Measurements from ENCODE around the gene STPG1. TPM values are rescaled to one million over a fixed set of nuclear protein-coding genes. Genes with fewer than 3 reads are reported as not detected.

Gene STPG1
- total and polyA plus RNA-seq, 2 of the 13 experiments (the other 11 are each of a cell fraction or from before 2014, with no cell fraction given), result 3.4 to 4.3 TPM

DNA sequence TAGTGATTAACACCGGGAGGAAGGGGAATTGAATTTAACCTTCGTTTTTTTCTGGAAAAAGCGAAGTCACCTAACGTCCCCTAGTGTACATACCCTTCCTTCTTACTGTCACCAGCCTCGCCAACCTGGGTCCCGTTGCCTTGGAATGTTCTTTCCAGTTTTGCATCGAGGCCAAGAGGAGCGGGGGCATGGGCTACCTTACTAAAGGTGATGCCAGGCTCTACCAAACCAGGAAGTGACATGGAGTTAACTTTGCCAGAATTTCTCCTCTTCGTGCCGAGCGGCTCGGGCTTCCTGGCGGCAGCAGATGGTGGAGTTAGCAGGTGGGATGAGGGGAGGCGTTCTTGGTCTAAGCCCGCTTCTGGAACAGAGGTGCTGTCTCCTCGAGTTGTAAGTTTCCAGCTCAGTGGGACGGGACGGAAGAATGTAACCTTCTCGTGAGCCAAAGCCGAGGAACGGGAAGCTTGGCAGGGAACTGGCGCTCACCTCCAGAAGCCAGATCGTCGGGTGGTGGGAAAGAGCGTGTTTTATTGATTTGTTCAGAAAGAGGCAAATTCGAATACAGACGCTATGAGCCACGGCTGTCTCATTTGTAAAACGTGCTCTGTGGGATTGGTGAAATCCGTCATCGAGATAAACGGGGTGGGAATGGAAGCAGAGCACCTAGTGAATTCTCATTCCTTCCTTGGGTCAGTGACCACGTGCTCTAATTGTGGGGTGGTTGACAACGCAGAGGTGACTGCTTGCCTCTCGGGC, 2.5 kb upstream of the STPG1 start (continued):
- TF ChIP-seq EZH2 (conservative IDR thresholded peaks at IDR 0.05; ENCODE audit: low read depth, low read length), result no peak
- no peak for TF ChIP-seq ZNF570 (CRISPR knock-in tag; IDR thresholded peaks at IDR 0.05; ENCODE audit: borderline replicate concordance)
- TF ChIP-seq, protein P1, sequence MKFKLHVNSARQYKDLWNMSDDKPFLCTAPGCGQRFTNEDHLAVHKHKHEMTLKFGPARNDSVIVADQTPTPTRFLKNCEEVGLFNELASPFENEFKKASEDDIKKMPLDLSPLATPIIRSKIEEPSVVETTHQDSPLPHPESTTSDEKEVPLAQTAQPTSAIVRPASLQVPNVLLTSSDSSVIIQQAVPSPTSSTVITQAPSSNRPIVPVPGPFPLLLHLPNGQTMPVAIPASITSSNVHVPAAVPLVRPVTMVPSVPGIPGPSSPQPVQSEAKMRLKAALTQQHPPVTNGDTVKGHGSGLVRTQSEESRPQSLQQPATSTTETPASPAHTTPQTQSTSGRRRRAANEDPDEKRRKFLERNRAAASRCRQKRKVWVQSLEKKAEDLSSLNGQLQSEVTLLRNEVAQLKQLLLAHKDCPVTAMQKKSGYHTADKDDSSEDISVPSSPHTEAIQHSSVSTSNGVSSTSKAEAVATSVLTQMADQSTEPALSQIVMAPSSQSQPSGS (CRISPR knock-in tag; IDR thresholded peaks at IDR 0.05), result no peak
- no peak for TF ChIP-seq THAP11 (CRISPR knock-in tag; IDR thresholded peaks at IDR 0.05)
- TF ChIP-seq RBM22 (optimal IDR thresholded peaks at IDR 0.05; ENCODE audit: low read length), result no peak
- TF ChIP-seq HNF4G (IDR thresholded peaks at IDR 0.05; ENCODE audit: borderline replicate concordance, low read depth, low read length), result no peak
- no peak for TF ChIP-seq HNF4G (CRISPR knock-in tag; IDR thresholded peaks at IDR 0.05; ENCODE audit: borderline replicate concordance, low read depth)
- no peak for TF ChIP-seq SAFB2 (CRISPR knock-in tag; IDR thresholded peaks at IDR 0.05; ENCODE audit: borderline replicate concordance, low read depth)
- no peak for TF ChIP-seq SMYD3 (CRISPR knock-in tag; IDR thresholded peaks at IDR 0.05)
- no peak for TF ChIP-seq GZF1 (CRISPR knock-in tag; IDR thresholded peaks at IDR 0.05)
- no peak for TF ChIP-seq ZNF83 (CRISPR knock-in tag; IDR thresholded peaks at IDR 0.05; ENCODE audit: borderline replicate concordance)
- TF ChIP-seq, protein P2, sequence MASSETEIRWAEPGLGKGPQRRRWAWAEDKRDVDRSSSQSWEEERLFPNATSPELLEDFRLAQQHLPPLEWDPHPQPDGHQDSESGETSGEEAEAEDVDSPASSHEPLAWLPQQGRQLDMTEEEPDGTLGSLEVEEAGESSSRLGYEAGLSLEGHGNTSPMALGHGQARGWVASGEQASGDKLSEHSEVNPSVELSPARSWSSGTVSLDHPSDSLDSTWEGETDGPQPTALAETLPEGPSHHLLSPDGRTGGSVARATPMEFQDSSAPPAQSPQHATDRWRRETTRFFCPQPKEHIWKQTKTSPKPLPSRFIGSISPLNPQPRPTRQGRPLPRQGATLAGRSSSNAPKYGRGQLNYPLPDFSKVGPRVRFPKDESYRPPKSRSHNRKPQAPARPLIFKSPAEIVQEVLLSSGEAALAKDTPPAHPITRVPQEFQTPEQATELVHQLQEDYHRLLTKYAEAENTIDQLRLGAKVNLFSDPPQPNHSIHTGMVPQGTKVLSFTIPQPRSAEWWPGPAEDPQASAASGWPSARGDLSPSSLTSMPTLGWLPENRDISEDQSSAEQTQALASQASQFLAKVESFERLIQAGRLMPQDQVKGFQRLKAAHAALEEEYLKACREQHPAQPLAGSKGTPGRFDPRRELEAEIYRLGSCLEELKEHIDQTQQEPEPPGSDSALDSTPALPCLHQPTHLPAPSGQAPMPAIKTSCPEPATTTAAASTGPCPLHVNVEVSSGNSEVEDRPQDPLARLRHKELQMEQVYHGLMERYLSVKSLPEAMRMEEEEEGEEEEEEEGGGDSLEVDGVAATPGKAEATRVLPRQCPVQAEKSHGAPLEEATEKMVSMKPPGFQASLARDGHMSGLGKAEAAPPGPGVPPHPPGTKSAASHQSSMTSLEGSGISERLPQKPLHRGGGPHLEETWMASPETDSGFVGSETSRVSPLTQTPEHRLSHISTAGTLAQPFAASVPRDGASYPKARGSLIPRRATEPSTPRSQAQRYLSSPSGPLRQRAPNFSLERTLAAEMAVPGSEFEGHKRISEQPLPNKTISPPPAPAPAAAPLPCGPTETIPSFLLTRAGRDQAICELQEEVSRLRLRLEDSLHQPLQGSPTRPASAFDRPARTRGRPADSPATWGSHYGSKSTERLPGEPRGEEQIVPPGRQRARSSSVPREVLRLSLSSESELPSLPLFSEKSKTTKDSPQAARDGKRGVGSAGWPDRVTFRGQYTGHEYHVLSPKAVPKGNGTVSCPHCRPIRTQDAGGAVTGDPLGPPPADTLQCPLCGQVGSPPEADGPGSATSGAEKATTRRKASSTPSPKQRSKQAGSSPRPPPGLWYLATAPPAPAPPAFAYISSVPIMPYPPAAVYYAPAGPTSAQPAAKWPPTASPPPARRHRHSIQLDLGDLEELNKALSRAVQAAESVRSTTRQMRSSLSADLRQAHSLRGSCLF (CRISPR knock-in tag; IDR thresholded peaks at IDR 0.05; ENCODE audit: borderline replicate concordance), result no peak
- no peak for TF ChIP-seq SPEN (CRISPR knock-in tag; IDR thresholded peaks at IDR 0.05; ENCODE audit: low read depth)
- TF ChIP-seq, protein P3, sequence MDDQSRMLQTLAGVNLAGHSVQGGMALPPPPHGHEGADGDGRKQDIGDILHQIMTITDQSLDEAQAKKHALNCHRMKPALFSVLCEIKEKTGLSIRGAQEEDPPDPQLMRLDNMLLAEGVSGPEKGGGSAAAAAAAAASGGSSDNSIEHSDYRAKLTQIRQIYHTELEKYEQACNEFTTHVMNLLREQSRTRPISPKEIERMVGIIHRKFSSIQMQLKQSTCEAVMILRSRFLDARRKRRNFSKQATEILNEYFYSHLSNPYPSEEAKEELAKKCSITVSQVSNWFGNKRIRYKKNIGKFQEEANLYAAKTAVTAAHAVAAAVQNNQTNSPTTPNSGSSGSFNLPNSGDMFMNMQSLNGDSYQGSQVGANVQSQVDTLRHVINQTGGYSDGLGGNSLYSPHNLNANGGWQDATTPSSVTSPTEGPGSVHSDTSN (CRISPR knock-in tag; IDR thresholded peaks at IDR 0.05; ENCODE audit: borderline replicate concordance), result no peak
- TF ChIP-seq ZBTB20 (CRISPR knock-in tag; IDR thresholded peaks at IDR 0.05; ENCODE audit: borderline replicate concordance, low read depth), result no peak
- TF ChIP-seq TOPORS (CRISPR knock-in tag; IDR thresholded peaks at IDR 0.05), result no peak
- no peak for TF ChIP-seq ZFP1 (CRISPR knock-in tag; IDR thresholded peaks at IDR 0.05)
- peak; percentile 0 for TF ChIP-seq SP2 (CRISPR knock-in tag; IDR thresholded peaks at IDR 0.05)
- TF ChIP-seq, protein P4, sequence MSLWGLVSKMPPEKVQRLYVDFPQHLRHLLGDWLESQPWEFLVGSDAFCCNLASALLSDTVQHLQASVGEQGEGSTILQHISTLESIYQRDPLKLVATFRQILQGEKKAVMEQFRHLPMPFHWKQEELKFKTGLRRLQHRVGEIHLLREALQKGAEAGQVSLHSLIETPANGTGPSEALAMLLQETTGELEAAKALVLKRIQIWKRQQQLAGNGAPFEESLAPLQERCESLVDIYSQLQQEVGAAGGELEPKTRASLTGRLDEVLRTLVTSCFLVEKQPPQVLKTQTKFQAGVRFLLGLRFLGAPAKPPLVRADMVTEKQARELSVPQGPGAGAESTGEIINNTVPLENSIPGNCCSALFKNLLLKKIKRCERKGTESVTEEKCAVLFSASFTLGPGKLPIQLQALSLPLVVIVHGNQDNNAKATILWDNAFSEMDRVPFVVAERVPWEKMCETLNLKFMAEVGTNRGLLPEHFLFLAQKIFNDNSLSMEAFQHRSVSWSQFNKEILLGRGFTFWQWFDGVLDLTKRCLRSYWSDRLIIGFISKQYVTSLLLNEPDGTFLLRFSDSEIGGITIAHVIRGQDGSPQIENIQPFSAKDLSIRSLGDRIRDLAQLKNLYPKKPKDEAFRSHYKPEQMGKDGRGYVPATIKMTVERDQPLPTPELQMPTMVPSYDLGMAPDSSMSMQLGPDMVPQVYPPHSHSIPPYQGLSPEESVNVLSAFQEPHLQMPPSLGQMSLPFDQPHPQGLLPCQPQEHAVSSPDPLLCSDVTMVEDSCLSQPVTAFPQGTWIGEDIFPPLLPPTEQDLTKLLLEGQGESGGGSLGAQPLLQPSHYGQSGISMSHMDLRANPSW (CRISPR knock-in tag; IDR thresholded peaks at IDR 0.05; ENCODE audit: borderline replicate concordance), result no peak

Measured in HepG2 (cell line).